Fibroblast of gingiva (primary cell): ENCODE measurements around the gene CCL20.
"Not testable (repeated sequence)": the region's sequence is repeated elsewhere in the genome, so short reads cannot be mapped to it uniquely, and the experiment has no call there.

Source experiments
- DNase-seq: peaks from one replicate; pipeline ENCODE4 v3.0.0-alpha.2; 2011; ENCODE audit warnings: low read depth

The CCL20 gene

DNA sequence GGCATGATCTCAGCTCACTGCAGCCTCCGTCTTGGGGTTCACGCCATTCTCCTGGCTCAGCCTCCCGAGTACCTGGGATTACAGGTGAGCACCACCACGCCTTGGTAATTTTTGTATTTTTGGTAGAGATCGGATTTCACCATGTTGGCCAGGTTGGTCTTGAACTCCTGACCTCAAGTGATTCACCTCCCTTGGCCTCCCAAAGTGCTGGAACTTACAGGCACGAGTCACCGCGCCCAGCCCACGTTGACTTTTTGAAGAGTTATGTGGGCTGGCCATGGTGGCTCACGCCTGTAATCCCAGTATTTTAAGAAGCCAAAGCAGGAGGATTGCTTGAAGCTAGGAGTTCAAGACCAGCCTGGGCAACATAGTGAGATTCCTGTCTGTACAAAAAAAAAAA is 20.8 kb downstream of the CCL20 start:
- no peak for DNase-seq

DNA sequence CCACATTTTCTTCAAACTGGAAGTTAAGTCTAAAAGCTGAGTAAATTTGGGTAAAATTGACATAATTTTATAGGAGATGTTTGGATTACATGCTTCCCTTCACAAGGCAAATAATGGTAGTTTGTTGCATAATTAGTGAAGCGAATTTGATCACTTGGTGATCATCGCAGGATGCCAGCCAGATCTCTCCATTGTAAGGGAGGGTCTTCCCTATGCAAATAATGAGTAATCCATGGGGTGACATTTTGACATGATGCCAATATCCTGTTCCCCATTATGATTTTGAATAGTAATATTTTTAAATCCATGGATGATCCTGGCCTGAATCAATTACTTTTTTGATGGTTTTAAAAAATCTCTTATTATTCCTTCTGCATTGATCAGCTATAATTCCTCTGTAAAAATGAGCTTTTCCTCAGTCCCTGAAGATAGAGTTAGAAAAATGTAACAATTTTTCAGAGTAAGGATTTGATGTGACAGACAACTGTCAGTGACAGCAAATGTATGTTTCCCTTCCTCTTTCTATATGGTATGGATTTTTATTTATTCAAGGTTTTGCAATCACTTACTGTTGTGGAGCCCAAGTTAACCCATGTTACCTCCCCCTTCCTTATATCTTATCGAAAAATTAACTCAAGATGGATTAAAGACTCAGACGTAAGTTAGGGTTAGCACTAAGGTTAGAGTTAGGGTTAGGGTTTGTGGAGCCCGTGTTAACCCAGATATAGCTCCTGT is 21.4 kb downstream of the CCL20 start:
- DNase-seq: no peak

DNA sequence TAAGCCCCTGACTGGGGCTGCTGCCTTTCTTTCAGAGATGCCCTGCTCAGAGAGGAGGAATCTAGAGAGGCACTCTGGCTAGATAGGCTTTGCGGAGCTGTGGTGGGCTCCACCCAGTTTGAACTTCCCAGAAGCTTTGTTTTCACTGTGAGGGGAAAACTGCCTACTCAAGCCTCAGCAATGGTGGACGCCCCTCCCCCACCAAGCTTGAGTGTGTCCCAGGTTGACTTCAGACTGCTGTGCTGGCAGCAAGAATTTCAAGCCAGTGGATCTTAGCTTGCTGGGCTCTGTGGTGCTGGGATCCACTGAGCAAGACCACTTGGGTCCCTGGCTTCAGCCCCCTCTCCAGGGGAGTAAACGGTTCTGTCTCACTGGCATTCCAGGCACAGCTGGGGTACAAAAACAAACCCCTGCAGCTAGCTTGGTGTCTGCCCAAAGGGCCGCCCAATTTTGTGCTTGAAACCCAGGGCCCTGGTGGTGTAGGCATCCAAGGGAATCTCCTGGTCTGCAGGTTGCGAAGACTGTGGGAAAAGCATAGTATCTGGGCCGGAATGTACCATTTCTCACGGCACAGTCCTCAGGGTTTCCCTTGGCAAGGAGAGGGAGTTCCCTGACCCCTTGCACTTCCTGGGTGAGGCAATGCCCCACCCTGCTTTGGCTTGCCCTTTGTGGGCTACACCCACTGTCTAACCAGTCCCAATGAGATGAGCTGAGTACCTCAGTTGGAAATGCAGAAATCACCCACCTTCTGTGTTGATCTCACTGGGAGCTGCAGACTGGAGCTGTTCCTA is 25.9 kb downstream of the CCL20 start:
- DNase-seq: not testable (repeated sequence)

DNA sequence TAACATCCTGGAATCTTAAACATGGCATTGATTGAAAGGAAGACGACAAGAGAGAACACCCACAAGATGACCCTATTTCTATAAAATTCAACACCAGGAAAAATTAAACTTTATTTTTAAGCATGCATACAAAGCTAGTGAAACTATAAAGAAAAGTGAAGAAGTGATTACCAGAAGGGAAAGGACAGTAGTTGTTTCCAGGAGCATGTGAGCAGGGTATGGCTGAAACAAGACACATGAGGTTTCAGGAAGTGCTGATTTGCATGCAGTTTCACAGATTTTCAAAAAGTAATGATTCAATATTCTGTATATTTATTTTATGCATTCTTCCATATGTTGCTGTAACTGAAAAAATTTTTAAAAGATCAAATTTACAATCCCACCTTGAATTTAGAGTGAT is 33.2 kb downstream of the CCL20 start:
- DNase-seq: no peak

DNA sequence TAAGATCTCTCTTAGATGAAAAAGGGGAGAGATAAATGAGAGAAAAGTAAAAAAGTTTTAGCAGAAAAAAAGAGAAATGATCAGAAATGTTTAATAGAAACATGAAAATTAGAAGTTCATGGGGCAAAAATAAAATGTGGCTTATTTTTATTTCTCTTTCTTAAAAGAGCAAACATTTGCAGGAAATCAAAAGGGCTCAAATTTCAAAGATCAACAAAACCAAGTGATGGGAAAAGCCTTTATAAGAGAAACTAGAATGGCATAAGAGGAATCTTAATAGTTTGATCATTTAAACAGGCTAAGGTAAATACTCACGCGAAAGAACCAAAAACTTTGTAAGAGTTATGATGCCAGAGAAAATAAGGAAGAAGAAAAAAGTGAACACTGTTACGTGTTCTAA is 34.5 kb downstream of the CCL20 start:
- no peak for DNase-seq

DNA sequence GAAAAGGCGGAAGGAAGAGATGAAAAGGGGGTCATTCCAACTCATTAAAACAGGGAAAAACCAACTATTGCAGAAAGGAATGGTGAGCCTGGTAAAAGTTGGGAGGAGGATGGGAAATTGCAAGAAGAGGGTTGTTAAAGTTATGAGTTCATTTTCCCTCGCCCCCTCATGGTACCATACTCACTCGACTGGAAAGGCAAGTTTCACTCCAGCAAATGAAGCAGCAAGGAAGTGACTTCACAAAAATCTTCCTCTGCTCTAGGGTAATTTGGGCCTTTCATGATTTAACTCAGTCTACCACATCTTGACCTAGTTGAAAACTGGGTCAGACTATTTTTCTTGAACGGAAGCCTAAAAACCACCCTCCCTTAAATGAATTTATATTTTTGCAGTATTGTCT is 34.9 kb downstream of the CCL20 start:
- no peak for DNase-seq

DNA sequence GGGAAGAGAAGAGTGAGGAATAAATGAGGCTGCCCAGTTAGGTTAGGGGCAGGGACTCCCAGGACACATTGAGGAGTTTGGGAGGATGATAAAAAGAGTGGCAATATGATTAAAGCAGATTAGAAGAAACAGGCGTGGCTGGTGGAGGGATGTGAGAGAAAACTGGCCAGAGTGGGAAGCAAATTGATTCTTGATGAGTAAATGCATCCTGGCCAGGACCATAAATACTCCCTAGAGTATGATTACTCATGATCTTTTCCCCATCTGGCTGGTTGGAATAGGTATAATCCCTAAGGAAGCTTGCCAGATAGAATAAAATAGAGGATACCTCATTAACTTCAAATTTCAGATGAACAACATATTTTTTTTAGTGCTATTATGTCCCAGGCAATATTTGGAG is 36.3 kb downstream of the CCL20 start:
- DNase-seq: peak; percentile 47

DNA sequence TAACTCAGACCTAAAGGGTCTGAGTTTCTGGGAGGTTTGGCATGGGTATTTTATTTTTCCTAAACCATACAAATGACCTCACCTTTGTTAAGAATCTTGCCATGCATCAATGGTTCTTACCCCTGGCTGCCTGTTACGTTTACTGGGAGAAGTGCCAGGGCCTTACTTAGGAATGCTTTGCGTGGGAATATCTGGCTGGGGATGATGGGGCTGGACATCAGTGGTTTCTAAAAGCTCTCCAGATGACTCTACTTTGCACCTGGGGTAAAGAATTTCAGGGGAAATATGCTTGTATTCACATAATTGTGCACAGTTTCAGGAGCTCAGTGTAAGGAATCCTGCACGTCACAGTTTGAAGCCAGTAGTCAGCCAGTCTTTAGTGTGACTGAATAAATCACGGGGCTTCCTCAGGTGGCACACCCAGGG is 39.6 kb downstream of the CCL20 start:
- peak; percentile 62 for DNase-seq

DNA sequence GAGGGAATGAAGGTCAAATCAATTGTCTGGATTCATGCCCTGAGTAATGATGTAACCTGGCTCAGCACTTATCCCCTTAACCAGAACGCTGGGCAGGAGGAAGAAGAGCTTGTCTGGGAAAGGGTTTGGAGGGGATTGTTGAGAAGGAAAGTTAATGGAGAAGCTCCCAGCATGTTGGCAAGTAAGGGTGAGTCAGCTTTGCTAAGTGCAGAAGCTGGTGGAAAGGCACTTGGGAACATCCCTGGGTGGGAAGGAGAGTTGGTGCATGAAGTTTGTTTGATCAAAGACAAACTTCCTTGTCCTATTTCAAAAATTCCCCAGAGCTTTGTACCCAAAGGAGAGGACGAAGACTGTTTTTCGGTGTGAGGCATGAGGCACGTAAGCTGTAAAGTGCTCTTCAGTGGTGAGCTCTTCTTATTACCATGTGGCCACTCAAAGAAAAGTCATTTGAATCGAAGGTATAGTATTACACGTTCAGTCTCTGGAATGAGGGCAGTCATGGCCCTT is 40.2 kb downstream of the CCL20 start:
- DNase-seq: no peak

DNA sequence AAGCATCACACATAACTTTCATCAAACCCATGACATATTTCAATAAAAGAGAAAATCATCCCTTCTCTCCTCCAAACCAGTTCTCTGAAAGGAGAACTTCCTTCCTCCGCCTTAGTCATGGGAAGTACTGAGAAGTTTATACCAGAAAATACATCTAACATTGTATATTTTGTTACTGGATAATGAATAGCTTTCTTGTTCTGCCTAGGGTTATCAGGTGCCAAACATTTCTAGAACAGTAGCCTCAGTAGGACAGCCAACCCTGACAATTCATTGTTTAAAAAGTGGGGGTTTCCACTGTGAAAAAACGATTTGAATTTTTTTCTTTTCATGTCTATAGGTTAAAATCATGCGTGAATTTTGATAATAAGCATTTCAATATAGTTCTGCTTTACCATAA is 41.8 kb downstream of the CCL20 start:
- no peak for DNase-seq

DNA sequence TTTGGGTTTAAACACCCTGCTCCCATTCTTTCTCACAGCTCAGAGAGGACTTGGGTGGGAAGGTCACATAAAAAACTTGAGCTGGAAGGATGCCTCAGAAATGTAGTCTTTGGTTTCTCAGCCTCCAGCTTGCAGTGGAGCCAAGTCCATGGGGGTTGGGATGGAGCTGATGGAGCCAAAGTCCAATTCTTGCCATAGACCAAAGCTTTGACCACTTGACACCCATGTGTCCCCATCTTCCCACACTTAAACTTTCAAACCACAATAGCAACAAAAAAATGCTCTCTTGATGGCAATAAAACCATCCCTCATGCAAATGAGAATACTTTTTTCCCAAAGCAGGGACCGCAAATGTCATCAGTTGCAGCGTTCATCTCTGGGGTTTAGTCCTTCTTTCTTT is 43.1 kb downstream of the CCL20 start:
- DNase-seq: no peak

DNA sequence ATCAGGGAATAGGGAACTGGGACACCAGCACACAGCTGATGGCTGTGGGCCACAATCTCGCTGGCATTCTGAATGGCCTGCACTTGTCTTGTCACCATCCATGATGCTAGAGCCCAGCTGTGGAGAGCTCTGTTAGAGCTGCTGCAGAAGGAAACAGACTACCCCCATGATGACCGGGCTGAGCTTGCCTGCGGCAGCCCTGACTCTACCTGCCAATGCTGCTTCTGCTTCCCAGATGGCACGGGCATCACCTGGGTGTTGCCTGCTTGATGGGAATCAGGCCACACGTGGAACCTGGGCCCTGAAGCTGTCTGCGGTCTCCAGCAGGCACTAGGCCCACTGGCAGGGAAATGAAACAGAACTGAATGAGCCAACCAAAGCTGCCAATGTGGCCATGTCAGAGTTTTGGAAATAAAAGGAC is 46.6 kb downstream of the CCL20 start:
- DNase-seq: peak; percentile 29

DNA sequence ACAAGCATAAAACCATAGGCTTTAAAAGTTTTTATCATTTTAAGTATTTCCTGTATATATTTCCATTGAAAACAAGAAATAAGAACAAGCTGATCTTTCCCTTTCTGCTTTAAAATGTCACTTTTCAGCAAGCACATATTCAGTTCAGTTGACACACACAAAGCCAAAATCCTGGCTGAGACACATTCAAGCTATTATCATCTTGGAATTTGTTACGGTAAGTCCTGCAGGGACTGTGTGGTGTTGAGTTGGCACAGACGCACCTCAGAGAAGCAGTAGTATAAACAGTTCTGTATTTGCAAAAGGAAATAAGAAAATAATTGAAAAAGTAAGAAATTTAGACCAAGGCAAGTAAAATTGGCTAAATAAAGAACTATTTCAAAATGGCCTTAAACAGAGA is 47.4 kb downstream of the CCL20 start:
- DNase-seq: peak; percentile 34

DNA sequence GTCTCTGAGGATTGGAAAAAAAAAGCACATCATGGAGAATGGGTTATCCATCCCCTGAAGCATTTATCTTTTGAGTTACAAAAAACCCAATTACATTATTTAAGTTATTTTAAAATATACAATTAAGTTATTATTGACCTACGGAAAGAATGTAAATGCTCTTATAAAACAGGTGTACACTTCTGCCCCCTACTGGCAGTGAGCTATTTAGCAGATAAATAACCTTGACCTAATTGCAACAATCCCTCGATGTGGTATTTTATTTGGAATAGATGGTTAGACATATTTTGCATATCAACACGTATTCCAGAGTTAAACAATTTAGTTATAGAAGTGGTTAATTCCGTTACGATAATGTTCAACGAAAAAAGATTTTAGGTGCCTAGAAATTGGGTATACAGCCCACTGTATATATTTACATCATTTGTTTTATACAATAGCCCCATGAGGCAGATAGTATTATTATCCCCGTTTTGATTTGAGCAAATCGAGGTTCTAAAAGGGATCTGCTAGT is 48.6 kb downstream of the CCL20 start:
- DNase-seq: peak; percentile 49

DNA sequence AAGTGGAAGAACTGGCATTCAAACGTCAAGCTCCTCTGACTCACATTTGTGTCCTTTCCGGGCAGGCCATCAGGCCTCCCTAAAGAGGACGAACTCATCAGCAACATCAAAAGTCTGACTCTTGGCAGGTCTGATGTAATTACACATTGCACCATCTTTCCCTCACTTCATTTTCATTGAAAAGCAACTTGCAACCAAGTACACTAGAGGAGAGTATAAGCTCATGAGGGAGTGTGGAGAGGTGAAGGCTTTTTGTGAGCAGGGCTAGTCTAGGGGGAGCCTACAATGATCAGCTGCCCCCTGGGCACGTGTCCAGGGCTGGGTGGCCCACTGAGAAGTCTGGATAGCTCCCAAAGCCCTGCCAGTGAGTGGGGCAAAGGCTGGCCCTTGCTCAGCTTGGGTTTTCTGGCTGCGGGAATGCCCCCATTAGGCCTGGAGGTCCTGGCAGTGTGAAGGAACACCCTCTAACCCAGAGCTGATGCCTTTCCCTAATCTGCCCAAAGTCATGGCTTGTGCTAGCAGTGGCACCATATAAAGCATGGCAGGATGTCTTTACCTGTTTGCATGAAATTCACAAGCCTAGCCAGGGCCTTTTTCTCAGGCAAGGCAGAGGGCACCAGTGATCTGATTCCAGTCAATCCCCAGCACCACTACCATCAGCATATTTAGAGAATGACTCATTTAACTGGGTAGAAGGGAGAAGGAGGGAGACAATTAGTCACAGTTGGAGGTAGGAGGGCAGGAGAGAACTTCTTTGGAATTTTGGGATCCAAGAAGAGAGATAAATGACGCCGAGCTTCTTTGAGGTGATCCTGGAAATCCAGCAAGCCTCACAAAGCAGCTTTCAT is 49.3 kb downstream of the CCL20 start:
- peak; percentile 88 for DNase-seq

DNA sequence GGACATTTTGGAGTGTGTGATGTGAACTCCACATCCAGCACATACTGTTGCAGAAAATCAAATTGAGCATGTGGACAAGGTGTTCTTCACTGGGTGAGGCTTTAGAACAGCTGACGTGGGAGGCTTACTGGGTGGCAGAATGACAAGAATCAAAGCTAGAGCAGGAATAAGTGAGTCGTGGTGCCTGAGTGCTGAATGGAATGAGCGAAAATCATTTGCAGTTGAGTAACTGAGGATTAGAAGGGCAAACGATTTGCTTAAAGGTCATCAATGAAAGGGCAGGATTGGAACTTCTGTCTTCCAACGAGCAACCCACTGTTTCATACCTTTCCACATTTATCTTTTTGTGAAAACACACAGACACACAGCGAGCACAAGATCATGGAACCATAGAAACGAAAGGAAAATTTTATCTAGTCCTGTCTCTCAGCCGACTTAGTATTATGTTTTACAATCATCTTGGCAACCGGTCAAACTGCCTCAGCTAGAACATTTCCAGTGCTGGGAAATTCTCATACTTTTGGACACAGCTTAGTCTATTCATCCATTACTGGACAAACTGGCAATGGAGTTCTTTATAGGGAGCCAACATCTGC is 50.6 kb downstream of the CCL20 start:
- DNase-seq: peak; percentile 54

DNA sequence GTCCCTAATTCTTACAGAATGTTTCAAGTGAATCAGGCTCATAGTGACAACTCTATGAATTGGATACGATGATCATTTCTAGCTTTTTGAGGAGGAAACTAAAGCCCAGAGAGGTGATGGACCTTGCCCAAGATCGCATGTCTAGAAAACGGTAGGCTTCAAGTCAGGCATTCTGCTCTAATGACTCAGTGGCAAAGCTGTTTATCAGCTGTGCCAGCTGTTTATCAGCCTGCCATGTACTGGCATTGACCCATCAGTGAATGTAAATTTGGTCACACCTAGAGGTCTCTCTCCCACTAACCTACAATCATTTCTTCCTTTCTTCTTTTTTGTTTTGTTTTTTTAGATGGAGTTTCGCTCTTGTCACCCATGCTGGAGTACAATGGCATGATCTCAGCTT is 51.6 kb downstream of the CCL20 start:
- DNase-seq: no peak
